ENCODE data around the gene AKR1B15.
"Not testable (repeated sequence)": the region's sequence is repeated elsewhere in the genome, so short reads cannot be mapped to it uniquely, and the experiment has no call there.

The AKR1B15 gene

DNA sequence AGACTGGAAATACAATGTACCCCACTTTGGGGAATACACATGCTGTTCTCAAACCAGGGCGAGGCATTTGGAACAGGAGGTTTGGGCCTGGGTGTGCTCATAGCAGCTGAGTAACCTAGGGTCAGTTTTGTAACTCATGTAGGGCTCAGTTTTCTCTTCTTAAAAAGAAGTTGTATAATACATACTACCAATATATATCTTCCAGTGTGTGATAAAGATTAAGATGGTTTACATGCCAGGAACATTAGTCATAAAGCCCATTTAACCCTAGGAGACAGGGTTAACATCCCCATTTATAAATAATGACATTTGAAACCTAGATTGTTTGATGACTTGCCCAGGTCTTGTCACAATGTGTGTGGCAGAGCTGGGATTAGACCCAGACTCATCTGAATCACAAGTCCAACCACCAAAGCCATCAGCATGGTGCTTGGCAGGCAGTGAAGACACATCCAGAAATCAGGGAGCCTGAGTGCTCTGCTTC is 15.6 kb upstream of the AKR1B15 start:
- DNase-seq = no peak

DNA sequence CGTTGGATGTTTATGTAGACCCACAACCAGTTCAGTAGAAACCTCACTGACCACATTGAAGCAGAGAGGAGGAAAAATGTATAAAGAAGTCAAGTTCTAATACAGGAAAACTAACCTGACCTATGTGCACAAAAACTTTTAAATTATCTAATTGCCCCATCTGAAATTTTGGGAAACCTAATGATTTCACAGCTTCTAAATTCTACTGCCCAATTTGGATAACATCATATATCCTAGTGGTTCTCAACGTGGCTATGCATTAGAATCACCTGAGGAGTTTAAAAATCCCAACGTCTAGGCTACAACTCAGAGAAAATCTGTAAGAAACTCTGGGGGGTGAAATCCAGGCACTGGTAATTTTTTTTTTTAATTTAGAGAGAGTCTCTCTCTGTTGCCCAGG is 14.3 kb upstream of the AKR1B15 start:
- DNase-seq = no peak

DNA sequence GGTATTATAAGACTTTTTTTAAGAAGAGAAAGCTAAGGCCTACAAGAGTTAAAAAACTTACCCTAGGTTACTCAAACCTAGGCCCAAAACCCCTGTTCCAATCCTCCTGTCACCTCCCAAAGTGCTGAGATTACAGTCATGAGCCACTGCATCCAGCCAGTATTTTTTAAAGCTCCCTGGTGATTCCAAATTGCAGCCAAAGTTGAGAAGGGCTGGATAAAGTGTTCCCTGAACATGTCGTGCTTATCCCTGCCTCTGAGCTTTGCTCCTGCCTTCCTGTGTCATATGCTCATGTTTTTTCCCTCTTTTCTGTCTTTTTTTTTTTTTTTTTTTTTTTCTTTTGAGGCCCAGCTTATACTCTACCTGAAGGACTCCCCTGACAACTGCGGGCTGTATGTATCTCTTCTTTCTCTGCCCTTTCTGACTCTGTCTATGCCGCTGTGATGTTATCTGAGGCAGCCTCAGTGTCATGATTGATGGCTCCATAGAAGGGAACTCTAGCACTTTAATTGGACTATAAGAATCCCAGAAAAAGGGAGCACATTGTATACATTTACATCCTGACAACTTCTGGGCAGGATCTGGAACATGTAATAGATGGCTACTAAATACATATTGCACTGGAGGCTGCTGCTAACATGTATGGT is 13.5 kb upstream of the AKR1B15 start:
- no peak for DNase-seq

DNA sequence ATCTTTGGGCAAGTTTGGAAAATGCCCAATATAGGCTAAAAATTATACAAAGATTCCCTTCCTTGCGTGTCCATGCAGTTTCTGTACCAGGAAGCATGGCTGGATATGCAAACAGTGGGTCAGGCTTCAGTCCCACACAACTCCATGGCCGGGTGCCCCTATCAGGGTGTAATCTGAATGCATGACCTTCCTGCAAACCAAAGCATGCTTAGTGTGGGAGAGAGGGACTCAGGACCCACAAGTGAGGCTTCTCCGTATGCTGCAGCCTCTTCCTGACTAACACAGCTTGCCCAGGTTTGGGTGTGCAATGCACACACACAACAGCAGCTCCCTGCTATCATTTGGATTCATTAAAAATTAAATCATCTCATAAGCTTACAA is 13.0 kb upstream of the AKR1B15 start:
- no peak for DNase-seq

DNA sequence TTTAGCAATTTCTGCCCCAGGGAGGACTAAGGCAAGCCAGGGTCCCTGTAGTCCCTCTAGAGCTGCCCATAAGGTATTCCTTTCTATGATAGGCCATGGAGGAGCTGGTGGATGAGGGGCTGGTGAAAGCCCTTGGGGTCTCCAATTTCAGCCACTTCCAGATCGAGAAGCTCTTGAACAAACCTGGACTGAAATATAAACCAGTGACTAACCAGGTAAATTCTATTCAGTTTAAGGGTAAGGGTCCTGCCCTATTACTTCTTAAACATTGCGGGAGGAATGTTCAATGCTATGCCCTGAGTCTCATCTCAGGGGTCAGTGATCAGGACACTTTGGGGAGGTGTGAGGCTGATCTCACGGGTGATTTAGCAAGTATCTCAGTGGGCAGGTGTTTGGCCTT is 12.4 kb upstream of the AKR1B15 start:
- DNase-seq = not testable (repeated sequence)

DNA sequence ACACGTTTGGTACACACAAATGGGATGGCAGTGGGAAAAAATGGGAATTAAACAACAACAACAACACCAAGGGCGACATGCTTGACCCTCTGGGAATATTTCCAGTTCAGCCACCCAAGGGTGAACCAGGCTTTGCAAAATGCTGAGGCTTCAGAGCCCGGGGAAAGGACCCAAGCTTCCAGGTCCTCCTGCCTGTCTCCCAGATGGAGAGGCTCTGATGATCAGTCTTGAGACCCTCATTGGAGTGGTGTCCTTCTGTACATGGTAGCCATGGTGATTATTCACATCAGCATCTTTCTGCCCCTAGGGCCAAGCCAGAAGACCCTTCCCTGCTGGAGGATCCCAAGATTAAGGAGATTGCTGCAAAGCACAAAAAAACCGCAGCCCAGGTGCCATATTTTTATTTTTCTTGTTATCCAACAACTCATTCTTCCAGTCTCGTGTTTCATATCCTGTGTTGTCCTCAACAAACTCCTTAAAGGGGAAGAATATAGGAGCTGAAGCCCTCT is 11.6 kb upstream of the AKR1B15 start:
- not testable (repeated sequence) for DNase-seq

DNA sequence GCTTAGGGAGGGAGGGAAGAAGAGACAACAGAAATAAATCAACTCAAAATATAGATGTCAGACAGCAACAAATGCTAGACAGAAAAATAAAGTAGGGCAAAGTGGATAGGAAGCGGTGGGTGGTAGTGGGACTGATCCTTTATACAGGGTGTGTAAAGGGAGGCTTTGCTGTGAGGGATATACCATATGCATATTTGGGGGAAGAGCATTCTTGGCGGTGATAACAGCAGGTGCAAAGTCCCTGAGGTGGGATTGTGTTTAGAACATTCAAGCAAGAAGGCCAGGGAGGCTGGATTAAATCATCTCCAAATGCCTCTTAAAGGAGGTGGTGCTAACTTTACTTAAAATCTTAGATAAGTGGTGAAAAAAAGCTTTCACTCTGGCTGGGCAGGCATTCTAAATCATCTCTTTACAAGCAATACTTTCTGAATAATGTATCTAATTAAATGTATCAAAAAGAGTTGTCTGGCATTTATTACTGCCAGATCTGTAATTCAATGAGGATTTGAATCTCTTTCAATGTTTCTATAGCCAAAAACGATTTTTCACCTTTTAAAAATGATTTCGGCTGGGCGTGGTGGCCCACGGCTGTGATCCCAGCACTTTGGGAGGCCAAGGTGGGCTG is 9.4 kb upstream of the AKR1B15 start:
- DNase-seq = no peak

DNA sequence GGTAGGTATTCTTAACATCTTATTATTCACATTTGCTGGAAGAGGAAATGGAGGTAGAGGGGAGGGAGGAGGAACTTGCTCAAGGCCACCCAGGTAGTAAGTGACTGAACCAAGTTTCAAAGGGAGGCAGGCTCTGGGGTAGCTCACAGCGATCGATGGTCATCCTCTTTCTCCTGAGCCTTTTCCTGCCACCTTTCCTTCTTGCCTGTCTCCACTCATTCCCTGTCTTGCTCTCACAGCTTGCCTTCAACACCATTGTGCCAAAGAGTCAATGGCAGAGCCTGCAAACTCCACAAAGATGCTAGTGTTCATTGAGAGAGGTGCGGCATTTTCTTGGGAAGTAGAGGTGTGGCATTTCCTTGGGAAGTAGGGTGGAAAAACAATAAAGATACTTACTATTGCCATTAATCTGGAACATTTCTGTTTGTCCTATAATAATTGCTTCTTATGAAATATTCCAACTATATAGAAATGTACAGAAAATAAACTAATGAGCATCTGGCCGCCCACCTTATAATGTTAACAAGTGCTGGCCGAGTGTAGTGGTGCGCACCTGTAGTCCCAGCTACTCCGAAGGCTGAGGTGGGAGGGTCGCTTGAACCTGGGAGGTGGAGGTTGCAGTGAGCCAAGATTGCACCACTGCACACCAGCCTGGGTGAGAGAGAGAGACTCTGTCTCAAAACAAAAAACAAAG is 7.3 kb upstream of the AKR1B15 start:
- not testable (repeated sequence) for DNase-seq

DNA sequence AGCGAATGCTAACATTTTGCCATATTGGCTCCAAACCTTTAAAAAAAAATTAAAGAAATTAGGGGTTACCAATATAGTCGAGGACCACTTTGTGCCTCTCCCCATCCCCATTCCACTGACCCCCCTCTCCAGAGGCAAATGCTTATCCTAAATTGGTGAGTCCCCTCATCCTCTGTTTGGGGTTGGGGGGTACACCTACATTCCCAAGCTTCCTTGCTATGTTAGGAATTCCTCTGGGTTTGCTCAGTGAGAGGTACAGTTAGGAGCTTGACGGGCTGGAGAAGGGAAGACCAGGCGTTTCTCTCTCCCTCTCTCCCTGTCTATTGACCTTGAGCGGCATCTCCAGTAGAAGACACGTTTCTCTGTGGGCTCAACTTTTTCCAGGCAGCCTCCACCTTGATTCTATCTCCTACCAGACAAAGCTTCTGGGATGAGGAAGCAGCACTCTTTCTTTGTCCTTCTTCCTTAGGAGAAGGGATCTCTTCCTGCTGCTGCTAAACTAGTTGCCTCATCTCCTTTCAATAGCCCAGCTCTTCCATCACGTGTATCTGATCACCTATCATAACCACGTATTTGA is 6.6 kb upstream of the AKR1B15 start:
- DNase-seq = no peak

DNA sequence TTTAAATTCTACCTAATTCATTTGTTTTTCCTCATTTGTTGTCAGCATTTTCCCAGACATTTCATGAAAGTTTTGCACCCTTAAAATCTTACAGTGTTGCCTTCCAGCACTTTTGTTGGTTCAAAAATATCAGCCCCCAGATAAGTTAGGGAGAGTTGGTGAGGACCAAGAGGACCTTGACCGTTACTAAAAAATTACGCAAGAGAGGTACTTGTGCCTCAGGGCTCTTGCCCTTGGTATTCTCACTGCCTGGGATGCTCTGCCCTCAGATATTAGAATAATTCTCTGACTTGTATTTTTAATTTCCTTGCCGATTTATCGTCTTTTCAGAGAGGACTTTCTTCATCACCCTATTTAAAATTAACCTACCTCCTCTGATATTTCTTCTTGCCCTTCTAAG is 3.5 kb upstream of the AKR1B15 start:
- no peak for DNase-seq

DNA sequence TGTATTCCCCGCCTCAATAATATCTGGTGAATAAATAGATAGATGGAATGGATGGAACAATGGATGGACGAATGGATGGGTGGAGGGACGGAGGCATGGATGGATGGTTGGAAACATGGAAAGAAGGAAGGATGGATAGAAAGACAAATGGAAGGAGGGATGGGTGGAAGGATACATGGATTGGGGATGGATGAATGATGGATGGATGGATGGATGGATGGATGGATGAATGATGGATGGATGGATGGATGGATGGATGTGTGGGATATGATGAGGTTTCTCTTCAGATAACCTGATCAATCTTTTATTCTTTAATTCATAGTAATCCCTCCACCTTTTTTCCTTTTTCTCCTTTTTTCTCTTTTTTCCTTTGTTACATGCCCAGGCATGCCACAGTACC is 3.0 kb upstream of the AKR1B15 start:
- DNase-seq = no peak

DNA sequence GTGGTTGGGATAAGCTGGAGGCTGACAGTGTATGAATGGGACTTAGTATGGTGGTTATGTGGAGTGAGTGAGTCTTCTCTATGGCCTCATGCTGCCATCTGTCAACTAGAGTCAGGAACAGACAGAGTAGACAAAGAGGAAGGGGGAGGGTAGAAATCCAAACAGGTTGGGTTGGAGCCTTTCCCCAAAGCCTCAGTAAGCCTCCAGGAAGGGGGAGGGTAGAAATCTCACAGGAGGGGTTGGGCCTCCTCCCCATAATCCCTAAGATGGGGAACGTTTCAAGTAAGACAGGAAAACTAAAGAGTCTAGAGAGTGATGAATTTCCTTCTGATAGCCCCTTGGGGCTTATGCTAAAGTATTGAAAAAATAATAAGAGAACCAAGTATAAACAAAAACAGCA is 2.0 kb upstream of the AKR1B15 start:
- DNase-seq = no peak

DNA sequence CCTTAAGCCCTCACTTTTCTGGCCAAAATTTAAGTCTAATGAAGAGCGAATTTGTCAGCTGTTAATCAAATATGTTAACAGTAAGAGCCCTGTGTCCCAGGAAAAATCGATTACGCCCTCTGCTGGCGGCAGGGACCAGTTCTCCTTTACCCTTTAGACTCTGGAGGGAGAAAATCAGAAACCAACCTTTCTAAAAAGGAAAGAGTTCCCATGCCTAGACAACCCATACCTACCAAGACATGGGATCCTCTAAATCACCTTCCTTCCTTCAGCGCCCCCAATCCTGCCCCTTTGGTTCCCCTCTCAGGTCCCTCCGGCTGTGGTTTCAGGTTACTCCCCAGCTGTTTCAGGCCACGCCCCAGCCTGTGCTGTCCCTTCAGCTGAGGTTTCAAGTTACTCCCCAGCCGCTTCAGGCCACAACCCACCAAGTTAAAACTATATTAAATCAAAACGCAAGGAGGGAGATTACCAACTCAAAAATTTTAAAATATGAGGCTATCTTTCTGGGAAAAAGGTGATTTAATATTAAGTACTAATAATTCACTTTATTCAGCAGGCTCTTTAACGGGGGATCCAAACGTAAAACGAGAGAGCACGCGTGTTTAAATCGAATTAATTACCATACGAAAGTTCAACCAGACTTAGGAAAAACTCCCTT is 1.4 kb upstream of the AKR1B15 start:
- peak; percentile 80 for DNase-seq

DNA sequence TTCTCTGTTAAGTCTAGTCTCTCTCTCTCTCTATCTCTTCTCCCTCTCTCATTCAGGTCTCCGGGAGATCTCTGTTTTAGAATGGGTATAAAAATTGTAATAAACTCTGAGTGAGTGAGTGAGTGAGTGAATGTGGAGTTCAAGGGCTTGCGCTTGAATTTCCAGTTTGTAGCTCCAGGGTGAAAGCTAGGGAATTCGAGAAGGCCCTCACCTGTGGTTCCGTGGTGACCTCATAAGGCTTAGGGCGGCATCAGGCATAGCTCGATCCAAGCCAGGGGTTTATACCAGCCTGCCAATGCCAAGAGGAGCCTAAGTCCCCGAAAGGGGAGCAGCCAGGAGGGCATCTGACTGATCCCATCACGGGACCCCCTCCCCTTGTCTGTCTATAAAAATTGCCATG is 456 bp downstream of the AKR1B15 start:
- DNase-seq = no peak

DNA sequence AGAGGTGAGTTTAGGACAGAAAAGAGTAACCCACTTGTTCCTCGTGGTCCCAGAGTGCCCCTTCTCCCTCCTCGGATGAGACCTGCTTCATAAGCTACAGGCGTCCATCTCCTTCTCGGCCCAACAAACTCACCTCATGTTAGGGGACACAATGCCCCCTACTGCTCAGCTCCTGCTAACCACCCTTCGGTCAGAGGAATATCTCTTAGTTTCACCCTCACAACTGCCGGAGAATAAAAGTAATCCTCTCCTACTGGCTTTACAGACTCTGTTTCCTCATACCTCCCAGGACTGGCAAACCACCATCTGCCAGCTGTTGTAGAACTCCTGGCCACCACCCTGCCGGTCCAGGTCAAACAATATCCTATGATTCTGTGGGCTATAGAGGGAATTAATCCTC is 3.2 kb downstream of the AKR1B15 start:
- DNase-seq = no peak

DNA sequence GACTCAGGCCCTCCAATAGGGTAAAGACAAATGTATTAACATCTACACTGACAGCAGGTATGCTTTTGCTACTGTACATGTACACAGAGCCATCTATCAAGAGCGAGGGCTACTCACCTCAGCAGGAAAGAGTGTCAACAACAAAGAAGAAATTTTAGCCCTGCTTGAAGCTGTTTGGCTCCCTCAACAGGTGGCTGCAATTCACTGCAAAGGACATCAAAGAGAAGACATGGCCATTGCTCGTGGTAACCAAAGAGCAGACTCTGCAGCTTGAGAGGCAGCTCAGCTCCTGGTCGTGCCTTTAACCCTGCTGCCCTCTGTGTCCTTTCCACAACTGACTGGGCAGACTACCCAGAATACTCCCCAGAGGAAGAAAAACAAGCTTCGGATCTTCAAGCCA is 5.1 kb downstream of the AKR1B15 start:
- DNase-seq = peak; percentile 5

DNA sequence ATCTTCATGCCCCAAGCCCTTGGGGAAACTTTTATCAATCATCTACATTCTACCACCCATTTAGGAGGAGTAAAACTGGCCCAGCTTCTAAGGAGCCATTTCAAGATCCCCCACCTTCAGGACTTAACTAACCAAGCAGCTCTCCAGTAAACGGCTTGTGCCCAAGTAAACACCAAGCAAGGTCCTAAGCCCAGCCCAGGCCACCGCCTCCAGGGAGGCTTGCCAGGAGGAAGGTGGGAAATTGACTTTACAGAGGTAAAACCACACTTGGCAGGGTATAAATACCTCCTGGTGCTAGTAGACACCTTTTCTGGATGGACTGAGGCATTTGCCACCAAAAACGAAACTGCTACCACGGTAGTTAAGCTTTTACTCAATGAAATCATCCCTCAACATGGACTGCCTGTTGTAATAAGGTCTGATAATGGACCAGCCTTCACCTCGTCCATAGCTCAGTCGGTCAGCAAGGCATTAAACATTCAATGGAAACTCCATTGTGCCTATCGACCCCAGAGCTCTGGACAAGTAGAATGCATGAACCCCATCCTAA is 5.6 kb downstream of the AKR1B15 start:
- DNase-seq = no peak

DNA sequence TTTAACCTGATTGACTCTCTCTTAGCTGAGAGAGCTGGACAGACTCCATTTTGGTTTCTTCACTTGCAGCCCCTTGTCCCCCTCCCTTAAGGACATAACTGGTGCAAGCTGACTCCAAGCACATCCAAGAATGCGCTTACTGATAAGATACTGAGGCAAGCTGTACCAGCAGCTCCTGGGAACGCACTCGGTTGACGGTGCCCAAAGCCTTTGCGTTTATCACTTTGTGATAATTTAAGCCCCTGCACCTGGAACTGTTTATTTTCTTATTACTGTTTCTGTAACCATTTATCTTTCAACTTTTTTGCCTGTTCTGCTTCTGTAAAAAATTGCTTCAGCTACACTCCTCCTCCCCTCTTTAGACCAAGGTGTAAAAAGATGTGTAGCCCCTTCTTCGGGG is 8.5 kb downstream of the AKR1B15 start:
- DNase-seq = no peak

DNA sequence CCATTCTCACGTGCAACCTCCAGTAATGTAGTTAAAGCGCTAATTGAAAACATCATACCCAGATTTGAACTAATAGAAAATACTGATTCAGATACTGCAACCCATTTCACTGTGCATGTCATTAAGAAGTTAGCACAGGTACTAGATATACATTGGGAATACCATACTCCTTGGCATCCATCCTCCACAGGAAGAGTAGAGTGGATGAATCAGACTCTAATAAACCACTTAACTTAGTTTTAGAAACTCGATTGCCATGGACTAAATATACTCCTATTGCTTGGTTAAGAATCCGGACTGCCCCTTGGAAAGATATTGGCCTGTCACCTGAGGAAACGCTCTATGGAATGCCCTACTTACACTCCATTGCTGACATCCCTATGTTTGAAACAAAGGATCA is 9.5 kb downstream of the AKR1B15 start:
- no peak for DNase-seq

DNA sequence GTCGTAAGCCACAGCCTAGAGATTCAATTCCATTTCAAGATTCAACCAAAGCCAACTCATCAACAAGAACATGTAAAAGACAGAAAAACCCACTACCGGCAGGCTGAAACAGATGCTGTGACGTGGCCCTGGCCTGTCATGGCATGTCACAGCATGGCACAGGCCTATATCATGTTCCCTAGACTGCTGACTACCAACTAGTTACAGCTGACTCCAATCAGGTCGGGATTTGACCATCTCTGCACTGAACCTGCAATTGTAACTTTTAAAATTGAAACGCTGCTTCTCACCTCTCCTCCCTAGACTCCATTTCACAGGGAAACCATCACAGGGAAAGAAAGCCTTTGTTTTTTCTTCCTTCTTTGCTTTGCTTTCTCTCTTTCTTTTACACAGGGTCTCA is 12.7 kb downstream of the AKR1B15 start:
- not testable (repeated sequence) for DNase-seq

DNA sequence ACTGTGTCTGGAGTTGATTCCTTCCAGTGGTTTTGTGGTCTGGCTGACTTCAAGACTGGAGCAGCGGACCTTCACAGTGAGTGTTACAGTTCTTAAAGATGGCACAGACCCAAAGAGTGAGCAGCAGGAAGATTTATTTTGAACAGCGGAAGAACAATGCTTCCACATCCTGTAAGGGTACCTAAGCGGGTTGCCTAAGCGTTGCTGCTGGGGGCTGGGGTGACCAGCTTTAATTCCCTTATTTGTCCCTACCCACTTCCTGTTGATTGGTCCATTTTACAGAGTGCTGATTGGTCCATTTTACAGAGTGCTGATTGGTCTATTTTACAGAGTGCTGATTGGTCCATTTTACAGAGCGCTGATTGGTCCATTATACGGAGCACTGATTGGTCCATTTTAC is 13.2 kb downstream of the AKR1B15 start:
- no peak for DNase-seq

DNA sequence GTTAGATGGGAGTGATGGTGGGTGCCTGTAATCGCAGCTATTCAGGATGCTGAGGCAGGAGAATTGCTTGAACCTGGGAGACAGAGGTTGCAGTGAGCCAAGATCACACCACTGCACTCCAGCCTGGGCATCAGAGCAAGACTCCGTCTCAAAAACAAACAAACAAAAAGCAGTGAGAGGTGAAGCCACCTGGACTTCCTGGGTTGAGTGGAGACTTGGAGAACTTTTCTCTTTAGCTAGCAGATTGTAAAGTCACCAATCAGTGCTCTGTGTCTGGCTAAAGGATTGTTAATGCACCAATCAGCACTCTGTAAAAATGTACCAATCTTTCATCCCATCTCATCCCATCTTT is 14.5 kb downstream of the AKR1B15 start:
- DNase-seq = not testable (repeated sequence)

DNA sequence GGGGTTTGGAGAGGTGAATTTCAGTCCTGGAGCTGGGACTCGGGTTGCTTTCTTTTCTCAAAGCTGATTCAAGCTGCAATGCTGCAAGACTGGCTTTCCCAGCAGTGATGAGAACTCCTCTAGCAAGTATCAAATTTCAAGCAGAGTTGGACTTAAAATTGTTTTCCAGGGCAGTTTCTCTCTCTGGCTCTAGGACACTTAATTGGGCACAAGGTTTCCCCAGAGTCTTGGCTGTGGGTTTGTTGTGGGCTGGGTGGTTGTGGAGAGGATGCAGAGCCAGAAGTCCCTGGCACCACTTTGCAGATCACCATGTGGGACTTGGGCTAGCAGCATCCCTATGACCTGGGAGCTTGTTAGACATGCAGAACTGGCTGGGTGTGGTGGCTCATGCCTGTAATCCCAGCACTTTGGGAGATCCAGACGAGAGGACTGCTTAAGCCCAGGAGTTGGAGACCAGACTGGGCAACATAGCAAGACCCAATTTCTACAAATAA is 16.8 kb downstream of the AKR1B15 start:
- no peak for DNase-seq

Data from activated CD4-positive, alpha-beta T cell treated with anti-CD3 and anti-CD28 coated beads for 48 hours (primary cell).